GM20000 (cell line): Measurements from ENCODE around the gene NEIL3.

Source experiments
- DNase-seq: peaks from one replicate; pipeline ENCODE4 v3.0.0; 2012; ENCODE audit warnings: low spot score
- CTCF ChIP-seq: IDR thresholded peaks from 2 replicates; pipeline ENCODE4 v1.5.1; 2012; ENCODE audit warnings: mild to moderate bottlenecking, control low read depth; ENCODE audit errors: extremely low read depth, missing control alignments

NEIL3 gene

GRCh38 chr4:177385576-177386277, 76.1 kb downstream of the NEIL3 start:
- no peak for TF ChIP-seq CTCF
- no peak for DNase-seq

- no peak for DNase-seq
These were observed 76.7 kb downstream of the NEIL3 start for GRCh38 chr4:177386278-177386815.

GRCh38 chr4:177391287-177391686, 81.6 kb downstream of the NEIL3 start:
- no peak for DNase-seq
- no peak for TF ChIP-seq CTCF

More at GRCh38 chr4:177386278-177386815, 76.7 kb downstream of the NEIL3 start:
- TF ChIP-seq CTCF: no peak

GRCh38 chr4:177391953-177392352, 82.3 kb downstream of the NEIL3 start:
- no peak for DNase-seq
- TF ChIP-seq CTCF: no peak

GRCh38 chr4:177393236-177393635, 83.6 kb downstream of the NEIL3 start:
- no peak for TF ChIP-seq CTCF
- DNase-seq: no peak

GRCh38 chr4:177396352-177396751, 86.7 kb downstream of the NEIL3 start:
- DNase-seq: no peak
- TF ChIP-seq CTCF: no peak

- DNase-seq: no peak
- TF ChIP-seq CTCF: no peak
These were observed 90.4 kb downstream of the NEIL3 start for GRCh38 chr4:177400030-177400429.
